WTC11 (cell line): ENCODE results near the gene LYL1. TPM values are rescaled to one million over a fixed set of nuclear protein-coding genes. Genes with fewer than 3 reads are reported as not detected.

Experiments used
- ATAC-seq: fragments of 200-7000 bp; cut with Tn5 transposase; 2 replicates; pipeline ENCODE4 v1.10.0; 2021; ENCODE audit warnings: mild to moderate bottlenecking, moderate library complexity
- CTCF ChIA-PET: fragments of 300-600 bp; sonication (Branson Sonifier 250); formaldehyde crosslinking; loops from one replicate; lab custom pipeline; 2021; ENCODE audit warnings: antibody characterized with exemption; lab: Charles Lee
- POLR2A ChIA-PET: fragments of 350-600 bp; sonication (Branson Sonifier 250); formaldehyde crosslinking; loops from one replicate; lab custom pipeline; 2021; ENCODE audit warnings: antibody characterized with exemption; lab: Charles Lee
- DNase-seq: peaks from one replicate; pipeline ENCODE4 v3.0.0; 2021; ENCODE audit warnings: low spot score
- H3K27ac Mint-ChIP-seq: 2 replicates; pipeline ENCODE4 v1.8.0; 2021; ENCODE audit warnings: mixed read lengths
- H3K27me3 Mint-ChIP-seq: 2 replicates; pipeline ENCODE4 v1.8.0; 2021; ENCODE audit warnings: low read depth, mild to moderate bottlenecking, moderate library complexity, mixed read lengths
- H3K36me3 Mint-ChIP-seq: 2 replicates; pipeline ENCODE4 v1.8.0; 2021; ENCODE audit warnings: mixed read lengths
- H3K4me1 Mint-ChIP-seq: 2 replicates; pipeline ENCODE4 v1.8.0; 2022; ENCODE audit warnings: mixed read lengths
- H3K4me3 Mint-ChIP-seq: 2 replicates; pipeline ENCODE4 v1.8.0; 2021; ENCODE audit warnings: mild to moderate bottlenecking, moderate library complexity, mixed read lengths
- H3K9me3 Mint-ChIP-seq: 2 replicates; pipeline ENCODE4 v1.8.0; 2021; ENCODE audit warnings: mixed read lengths
- ATF1 ChIP-seq: sonication (generic); formaldehyde crosslinking; IDR thresholded peaks from 2 replicates; pipeline ENCODE4 v1.8.1; 2023; ENCODE audit warnings: mild to moderate bottlenecking, moderate library complexity, missing genetic modification reagents
- CREB1 ChIP-seq: sonication (generic); formaldehyde crosslinking; IDR thresholded peaks from 2 replicates; pipeline ENCODE4 v1.8.0; 2023; ENCODE audit warnings: mild to moderate bottlenecking, missing genetic modification reagents
- E2F5 ChIP-seq: sonication (generic); formaldehyde crosslinking; IDR thresholded peaks from 2 replicates; pipeline ENCODE4 v1.8.1; 2022; ENCODE audit warnings: mild to moderate bottlenecking, moderate library complexity, missing genetic modification reagents
- FOXP1 ChIP-seq: sonication (generic); formaldehyde crosslinking; IDR thresholded peaks from 2 replicates; pipeline ENCODE4 v1.8.0; 2022; ENCODE audit warnings: missing genetic modification reagents, mild to moderate bottlenecking, moderate library complexity, borderline replicate concordance
- IRF1 ChIP-seq: sonication (generic); formaldehyde crosslinking; IDR thresholded peaks from 2 replicates; pipeline ENCODE4 v1.8.0; 2023; ENCODE audit warnings: missing genetic modification reagents
- JAZF1 ChIP-seq: fragments of 250-450 bp; sonication (Bioruptor Pico); IDR thresholded peaks from 2 replicates; pipeline ENCODE4 v1.9.0; 2021; ENCODE audit warnings: moderate library complexity, mild to moderate bottlenecking, inconsistent platforms
- MXD4 ChIP-seq: fragments of 250-450 bp; sonication (Bioruptor Pico); IDR thresholded peaks from 2 replicates; pipeline ENCODE4 v1.8.0; 2021; ENCODE audit warnings: mild to moderate bottlenecking, moderate library complexity, borderline replicate concordance
- OVOL2 ChIP-seq: fragments of 250-450 bp; sonication (Bioruptor Pico); IDR thresholded peaks from 2 replicates; pipeline ENCODE4 v1.9.0; 2021; ENCODE audit warnings: mild to moderate bottlenecking, borderline replicate concordance
- SOX15 ChIP-seq: fragments of 250-450 bp; sonication (Bioruptor Pico); IDR thresholded peaks from 2 replicates; pipeline ENCODE4 v1.9.0; 2021; ENCODE audit warnings: mild to moderate bottlenecking
- TCF7 ChIP-seq: sonication (generic); formaldehyde crosslinking; IDR thresholded peaks from 2 replicates; pipeline ENCODE4 v1.8.0; 2022; ENCODE audit warnings: mild to moderate bottlenecking, low read depth, missing genetic modification reagents, moderate library complexity
- TEAD1 ChIP-seq: sonication (generic); formaldehyde crosslinking; IDR thresholded peaks from 2 replicates; pipeline ENCODE4 v1.8.0; 2022; ENCODE audit warnings: mild to moderate bottlenecking, missing genetic modification reagents
- ZNF138 ChIP-seq: sonication (generic); formaldehyde crosslinking; conservative IDR thresholded peaks from 2 replicates; pipeline ENCODE4 v1.8.1; 2022; ENCODE audit warnings: mild to moderate bottlenecking, moderate library complexity, missing genetic modification reagents
- ZNF317 ChIP-seq: sonication (generic); formaldehyde crosslinking; IDR thresholded peaks from 2 replicates; pipeline ENCODE4 v1.8.1; 2023; ENCODE audit warnings: low read depth, mild to moderate bottlenecking, moderate library complexity, missing genetic modification reagents, borderline replicate concordance
- ZNF416 ChIP-seq: fragments of 250-450 bp; sonication (Bioruptor Pico); IDR thresholded peaks from 2 replicates; pipeline ENCODE4 v1.9.0; 2021; ENCODE audit warnings: mild to moderate bottlenecking, inconsistent platforms
- total RNA-seq: library from RNA; stranded (reverse); gene quantifications from 3 replicates; pipeline ENCODE4 v1.2.3, GENCODE V29; 2021
- TF ChIP-seq, protein P1 (sequence below): sonication (generic); formaldehyde crosslinking; IDR thresholded peaks from 2 replicates; pipeline ENCODE4 v1.8.0; 2022; ENCODE audit warnings: missing genetic modification reagents
- TF ChIP-seq, protein P2 (sequence below): fragments of 250-450 bp; sonication (Bioruptor Pico); IDR thresholded peaks from 2 replicates; pipeline ENCODE4 v1.9.0; 2021; ENCODE audit warnings: mild to moderate bottlenecking
- TF ChIP-seq, protein P3 (sequence below): sonication (generic); formaldehyde crosslinking; IDR thresholded peaks from 2 replicates; pipeline ENCODE4 v1.8.1; 2022; ENCODE audit warnings: low read depth, mild to moderate bottlenecking, moderate library complexity, missing genetic modification reagents, borderline replicate concordance
- TF ChIP-seq, protein P4 (sequence below): fragments of 250-450 bp; sonication (Bioruptor Pico); IDR thresholded peaks from 2 replicates; pipeline ENCODE4 v1.9.0; 2021; ENCODE audit warnings: moderate library complexity, mild to moderate bottlenecking, inconsistent platforms, borderline replicate concordance

The LYL1 gene
- total RNA-seq, 1 experiment from 2014 or later: 1.2 TPM

DNA sequence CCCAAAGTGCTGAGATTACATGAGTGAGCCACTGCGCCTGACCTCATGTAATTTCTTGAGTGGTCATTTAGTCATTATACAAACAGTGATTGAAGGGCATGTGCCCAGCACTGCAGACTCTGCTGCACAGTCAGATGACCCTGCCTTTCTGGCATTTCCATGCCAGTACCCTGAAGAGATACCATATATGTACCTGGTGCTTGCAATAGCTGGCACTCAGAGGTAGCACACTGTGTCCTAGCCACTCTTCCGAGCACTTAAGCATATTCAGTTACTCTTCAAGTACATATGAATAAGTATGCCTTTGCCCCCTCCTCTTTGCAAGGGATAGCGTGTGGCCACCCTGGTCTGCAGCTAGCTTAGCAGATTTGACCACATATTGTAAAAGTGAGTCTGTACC is 32.0 kb upstream of the LYL1 start:
- no peak overlapping the region for H3K4me3 Mint-ChIP-seq
- peaks cover 5% of the 10 kb centered on the region for H3K4me1 Mint-ChIP-seq
- no peaks in the 10 kb centered on the region for H3K9me3 Mint-ChIP-seq
- ATAC-seq (no peak), DNase-seq (no peak)
- H3K27me3 Mint-ChIP-seq: no peaks in the 10 kb centered on the region
- no peak overlapping the region; the same call in 1 of the 2 replicates for H3K27ac Mint-ChIP-seq
- CTCF ChIA-PET: interaction anchor here (1.4 kb wide), 1 partner anchor 15 kb away, joined by 3 read pairs; no protein-coding TSS in a partner anchor
- POLR2A ChIA-PET: no interaction called here
- TF ChIP-seq ZNF317 (CRISPR knock-in tag): no peak
- TF ChIP-seq, protein P1, sequence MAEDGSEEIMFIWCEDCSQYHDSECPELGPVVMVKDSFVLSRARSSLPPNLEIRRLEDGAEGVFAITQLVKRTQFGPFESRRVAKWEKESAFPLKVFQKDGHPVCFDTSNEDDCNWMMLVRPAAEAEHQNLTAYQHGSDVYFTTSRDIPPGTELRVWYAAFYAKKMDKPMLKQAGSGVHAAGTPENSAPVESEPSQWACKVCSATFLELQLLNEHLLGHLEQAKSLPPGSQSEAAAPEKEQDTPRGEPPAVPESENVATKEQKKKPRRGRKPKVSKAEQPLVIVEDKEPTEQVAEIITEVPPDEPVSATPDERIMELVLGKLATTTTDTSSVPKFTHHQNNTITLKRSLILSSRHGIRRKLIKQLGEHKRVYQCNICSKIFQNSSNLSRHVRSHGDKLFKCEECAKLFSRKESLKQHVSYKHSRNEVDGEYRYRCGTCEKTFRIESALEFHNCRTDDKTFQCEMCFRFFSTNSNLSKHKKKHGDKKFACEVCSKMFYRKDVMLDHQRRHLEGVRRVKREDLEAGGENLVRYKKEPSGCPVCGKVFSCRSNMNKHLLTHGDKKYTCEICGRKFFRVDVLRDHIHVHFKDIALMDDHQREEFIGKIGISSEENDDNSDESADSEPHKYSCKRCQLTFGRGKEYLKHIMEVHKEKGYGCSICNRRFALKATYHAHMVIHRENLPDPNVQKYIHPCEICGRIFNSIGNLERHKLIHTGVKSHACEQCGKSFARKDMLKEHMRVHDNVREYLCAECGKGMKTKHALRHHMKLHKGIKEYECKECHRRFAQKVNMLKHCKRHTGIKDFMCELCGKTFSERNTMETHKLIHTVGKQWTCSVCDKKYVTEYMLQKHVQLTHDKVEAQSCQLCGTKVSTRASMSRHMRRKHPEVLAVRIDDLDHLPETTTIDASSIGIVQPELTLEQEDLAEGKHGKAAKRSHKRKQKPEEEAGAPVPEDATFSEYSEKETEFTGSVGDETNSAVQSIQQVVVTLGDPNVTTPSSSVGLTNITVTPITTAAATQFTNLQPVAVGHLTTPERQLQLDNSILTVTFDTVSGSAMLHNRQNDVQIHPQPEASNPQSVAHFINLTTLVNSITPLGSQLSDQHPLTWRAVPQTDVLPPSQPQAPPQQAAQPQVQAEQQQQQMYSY (CRISPR knock-in tag): no peak
- no peak for TF ChIP-seq JAZF1 (CRISPR knock-in tag)
- no peak for TF ChIP-seq ATF1 (CRISPR knock-in tag)
- TF ChIP-seq, protein P2, sequence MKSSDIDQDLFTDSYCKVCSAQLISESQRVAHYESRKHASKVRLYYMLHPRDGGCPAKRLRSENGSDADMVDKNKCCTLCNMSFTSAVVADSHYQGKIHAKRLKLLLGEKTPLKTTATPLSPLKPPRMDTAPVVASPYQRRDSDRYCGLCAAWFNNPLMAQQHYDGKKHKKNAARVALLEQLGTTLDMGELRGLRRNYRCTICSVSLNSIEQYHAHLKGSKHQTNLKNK (CRISPR knock-in tag): no peak
- TF ChIP-seq, protein P3, sequence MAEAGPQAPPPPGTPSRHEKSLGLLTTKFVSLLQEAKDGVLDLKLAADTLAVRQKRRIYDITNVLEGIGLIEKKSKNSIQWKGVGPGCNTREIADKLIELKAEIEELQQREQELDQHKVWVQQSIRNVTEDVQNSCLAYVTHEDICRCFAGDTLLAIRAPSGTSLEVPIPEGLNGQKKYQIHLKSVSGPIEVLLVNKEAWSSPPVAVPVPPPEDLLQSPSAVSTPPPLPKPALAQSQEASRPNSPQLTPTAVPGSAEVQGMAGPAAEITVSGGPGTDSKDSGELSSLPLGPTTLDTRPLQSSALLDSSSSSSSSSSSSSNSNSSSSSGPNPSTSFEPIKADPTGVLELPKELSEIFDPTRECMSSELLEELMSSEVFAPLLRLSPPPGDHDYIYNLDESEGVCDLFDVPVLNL (CRISPR knock-in tag): no peak
- no peak for TF ChIP-seq TEAD1
- no peak for TF ChIP-seq IRF1 (CRISPR knock-in tag)
- no peak for TF ChIP-seq FOXP1 (CRISPR knock-in tag)
- TF ChIP-seq ZNF416 (CRISPR knock-in tag): no peak
- no peak for TF ChIP-seq ZNF138 (CRISPR knock-in tag)
- TF ChIP-seq E2F5 (CRISPR knock-in tag): no peak
- no peak for TF ChIP-seq CREB1 (CRISPR knock-in tag)
- TF ChIP-seq OVOL2: no peak
- no peak for TF ChIP-seq SOX15 (CRISPR knock-in tag)
- no peak for TF ChIP-seq TCF7 (CRISPR knock-in tag)
- TF ChIP-seq MXD4 (CRISPR knock-in tag): no peak
- TF ChIP-seq, protein P4, sequence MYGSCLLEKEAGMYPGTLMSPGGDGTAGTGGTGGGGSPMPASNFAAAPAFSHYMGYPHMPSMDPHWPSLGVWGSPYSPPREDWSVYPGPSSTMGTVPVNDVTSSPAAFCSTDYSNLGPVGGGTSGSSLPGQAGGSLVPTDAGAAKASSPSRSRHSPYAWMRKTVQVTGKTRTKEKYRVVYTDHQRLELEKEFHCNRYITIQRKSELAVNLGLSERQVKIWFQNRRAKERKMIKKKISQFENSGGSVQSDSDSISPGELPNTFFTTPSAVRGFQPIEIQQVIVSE (CRISPR knock-in tag): no peak
- peaks cover 34% of the 10 kb centered on the region for H3K36me3 Mint-ChIP-seq
